ENCODE results near the gene ACSL1. TPM values are rescaled to one million over a fixed set of nuclear protein-coding genes. Genes with fewer than 3 reads are reported as not detected.

ACSL1 gene
- total and polyA plus RNA-seq, 9 of the 15 experiments (the other 6 are each of a cell fraction or from before 2014, with no cell fraction given): 6.7 to 24.1 (median 15.0) TPM

GRCh38 chr4:184740980-184741391 lies 84.8 kb downstream of the ACSL1 start (continued):
- TF ChIP-seq ARHGAP35 (IDR thresholded peaks at IDR 0.05; ENCODE audit: partially characterized antibody): no peak
- TF ChIP-seq TRIM24 (IDR thresholded peaks at IDR 0.05): peak in 1 of 2 experiments; percentile 31; a peak in 1 of 4 replicates
- no peak for TF ChIP-seq SRSF7 (optimal IDR thresholded peaks at IDR 0.05; ENCODE audit: low read depth, low read length)
- TF ChIP-seq HLTF (IDR thresholded peaks at IDR 0.05): peak; percentile 85
- TF ChIP-seq TEAD4 (IDR thresholded peaks at IDR 0.05; ENCODE audit: low read length): no peak
- no peak for TF ChIP-seq TEAD4 (CRISPR knock-in tag; IDR thresholded peaks at IDR 0.05; ENCODE audit: borderline replicate concordance)
- TF ChIP-seq RAD51 (IDR thresholded peaks at IDR 0.05; ENCODE audit: borderline replicate concordance, low read depth): no peak
- TF ChIP-seq RUNX1 (IDR thresholded peaks at IDR 0.05; ENCODE audit: low read depth): no peak
- TF ChIP-seq THAP12 (CRISPR knock-in tag; IDR thresholded peaks at IDR 0.05): no peak
- TF ChIP-seq ZNF76 (CRISPR knock-in tag; IDR thresholded peaks at IDR 0.05; ENCODE audit: borderline replicate concordance): no peak
- TF ChIP-seq, protein P1, sequence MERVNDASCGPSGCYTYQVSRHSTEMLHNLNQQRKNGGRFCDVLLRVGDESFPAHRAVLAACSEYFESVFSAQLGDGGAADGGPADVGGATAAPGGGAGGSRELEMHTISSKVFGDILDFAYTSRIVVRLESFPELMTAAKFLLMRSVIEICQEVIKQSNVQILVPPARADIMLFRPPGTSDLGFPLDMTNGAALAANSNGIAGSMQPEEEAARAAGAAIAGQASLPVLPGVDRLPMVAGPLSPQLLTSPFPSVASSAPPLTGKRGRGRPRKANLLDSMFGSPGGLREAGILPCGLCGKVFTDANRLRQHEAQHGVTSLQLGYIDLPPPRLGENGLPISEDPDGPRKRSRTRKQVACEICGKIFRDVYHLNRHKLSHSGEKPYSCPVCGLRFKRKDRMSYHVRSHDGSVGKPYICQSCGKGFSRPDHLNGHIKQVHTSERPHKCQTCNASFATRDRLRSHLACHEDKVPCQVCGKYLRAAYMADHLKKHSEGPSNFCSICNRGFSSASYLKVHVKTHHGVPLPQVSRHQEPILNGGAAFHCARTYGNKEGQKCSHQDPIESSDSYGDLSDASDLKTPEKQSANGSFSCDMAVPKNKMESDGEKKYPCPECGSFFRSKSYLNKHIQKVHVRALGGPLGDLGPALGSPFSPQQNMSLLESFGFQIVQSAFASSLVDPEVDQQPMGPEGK (CRISPR knock-in tag; IDR thresholded peaks at IDR 0.05; ENCODE audit: borderline replicate concordance): no peak
- no peak for TF ChIP-seq E4F1 (CRISPR knock-in tag; IDR thresholded peaks at IDR 0.05; ENCODE audit: borderline replicate concordance)
- TF ChIP-seq CHD1 (IDR thresholded peaks at IDR 0.05; ENCODE audit: low read length): no peak
- TF ChIP-seq ZNF41 (CRISPR knock-in tag; conservative IDR thresholded peaks at IDR 0.05): no peak
- no peak for TF ChIP-seq GATAD2A (IDR thresholded peaks at IDR 0.05)
- TF ChIP-seq LCOR (CRISPR knock-in tag; IDR thresholded peaks at IDR 0.05): no peak
- TF ChIP-seq MBD1 (CRISPR knock-in tag; IDR thresholded peaks at IDR 0.05): no peak
- TF ChIP-seq, protein P2, sequence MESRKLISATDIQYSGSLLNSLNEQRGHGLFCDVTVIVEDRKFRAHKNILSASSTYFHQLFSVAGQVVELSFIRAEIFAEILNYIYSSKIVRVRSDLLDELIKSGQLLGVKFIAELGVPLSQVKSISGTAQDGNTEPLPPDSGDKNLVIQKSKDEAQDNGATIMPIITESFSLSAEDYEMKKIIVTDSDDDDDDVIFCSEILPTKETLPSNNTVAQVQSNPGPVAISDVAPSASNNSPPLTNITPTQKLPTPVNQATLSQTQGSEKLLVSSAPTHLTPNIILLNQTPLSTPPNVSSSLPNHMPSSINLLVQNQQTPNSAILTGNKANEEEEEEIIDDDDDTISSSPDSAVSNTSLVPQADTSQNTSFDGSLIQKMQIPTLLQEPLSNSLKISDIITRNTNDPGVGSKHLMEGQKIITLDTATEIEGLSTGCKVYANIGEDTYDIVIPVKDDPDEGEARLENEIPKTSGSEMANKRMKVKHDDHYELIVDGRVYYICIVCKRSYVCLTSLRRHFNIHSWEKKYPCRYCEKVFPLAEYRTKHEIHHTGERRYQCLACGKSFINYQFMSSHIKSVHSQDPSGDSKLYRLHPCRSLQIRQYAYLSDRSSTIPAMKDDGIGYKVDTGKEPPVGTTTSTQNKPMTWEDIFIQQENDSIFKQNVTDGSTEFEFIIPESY (CRISPR knock-in tag; IDR thresholded peaks at IDR 0.05): peak; percentile 93
- TF ChIP-seq ZNF584 (CRISPR knock-in tag; IDR thresholded peaks at IDR 0.05; ENCODE audit: low read depth): no peak

Measured in K562 (cell line).